ENCODE measurements around the gene PTPN21.

GRCh38 chr14:88535149-88535548 is 19.7 kb downstream of the PTPN21 start:
- TF ChIP-seq POLR2AphosphoS5 (IDR thresholded peaks at IDR 0.05) (peak in 2 of 3 donors; percentile 46 to 77), CTCF (IDR thresholded peaks at IDR 0.05) (peak; percentile 9 to 91 (median 43))
